ENCODE results near the gene GFRAL. TPM values are rescaled to one million over a fixed set of nuclear protein-coding genes. Genes with fewer than 3 reads are reported as not detected.

GFRAL gene
- total RNA-seq, 1 experiment from 2014 or later, result not detected

DNA sequence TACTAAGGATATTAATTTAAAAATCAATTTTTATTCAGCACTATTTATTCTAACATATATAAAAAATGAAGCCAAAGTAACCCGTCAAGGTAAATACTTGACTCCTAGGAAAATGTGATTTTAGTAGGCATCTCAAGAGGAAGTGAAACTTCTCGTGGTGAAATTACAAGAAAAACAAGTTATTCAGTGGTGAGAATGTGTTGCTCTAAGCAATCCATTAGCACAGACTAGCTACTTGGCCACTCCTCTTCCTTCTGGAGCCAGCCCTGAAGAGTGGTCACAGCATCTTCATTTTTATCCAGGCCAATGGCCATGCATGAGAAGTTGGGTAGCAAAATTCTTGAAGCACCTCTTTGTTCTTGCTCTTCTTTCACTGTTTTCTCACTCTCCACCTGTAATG is 40.4 kb upstream of the GFRAL start:
- in situ Hi-C loops (cut with HindIII; ENCODE audit: low pct_unique_long_range_greater_than_20kb, low sequenced_read_pairs) (no loop called here), intact Hi-C loops (cut with micrococcal nuclease; ENCODE audit: unreplicated experiment) (no loop called here)
- H3K27ac ChIP-seq (ENCODE audit: low read length), result no peak overlapping the region
- ChIA-PET POLR2A (no interaction called here), CTCF (interaction anchor here (0.5 kb wide), 1 partner anchor 628 kb away, joined by 3 read pairs; no protein-coding TSS in a partner anchor)
- DNase-seq (ENCODE audit: low read depth, low spot score) (no peak), ATAC-seq (no peak)
- H3K4me1 ChIP-seq (ENCODE audit: control insufficient read depth, insufficient read depth, low read length), result no peaks in the 10 kb centered on the region
- no TSS peak for BruUV-seq (replicated peaks)
- TF ChIP-seq SIN3A (IDR thresholded peaks at IDR 0.05; ENCODE audit: borderline replicate concordance, insufficient read depth, low read depth, low read length) (no peak), POLR2AphosphoS5 (IDR thresholded peaks at IDR 0.05; ENCODE audit: low read depth, low read length) (no peak)
- no peak overlapping the region for H3K4me3 ChIP-seq (ENCODE audit: low read depth in 2 of 2, low read length in 2 of 2)
- no peaks in the 10 kb centered on the region for H3K36me3 ChIP-seq (ENCODE audit: control insufficient read depth, insufficient read depth, low read length)
- H3K27me3 ChIP-seq (ENCODE audit: control insufficient read depth, insufficient read depth, low read length), result peaks cover 3% of the 10 kb centered on the region; the same call in 1 of the 2 replicates
- H3K9me3 ChIP-seq (ENCODE audit: control insufficient read depth, insufficient read depth, low read depth, low read length), result no peaks in the 10 kb centered on the region

GRCh38 chr6:55290736-55291135 is 36.5 kb upstream of the GFRAL start:
- H3K27me3 ChIP-seq (ENCODE audit: control insufficient read depth, insufficient read depth, low read length), result no peaks in the 10 kb centered on the region
- H3K27ac ChIP-seq (ENCODE audit: low read length), result no peak overlapping the region
- in situ Hi-C loops (cut with HindIII; ENCODE audit: low pct_unique_long_range_greater_than_20kb, low sequenced_read_pairs), result no loop called here
- ATAC-seq (no peak), DNase-seq (ENCODE audit: low read depth, low spot score) (no peak)
- TF ChIP-seq SIN3A (IDR thresholded peaks at IDR 0.05; ENCODE audit: borderline replicate concordance, insufficient read depth, low read depth, low read length) (no peak), POLR2AphosphoS5 (IDR thresholded peaks at IDR 0.05; ENCODE audit: low read depth, low read length) (no peak), TCF7L2 (IDR thresholded peaks at IDR 0.05; ENCODE audit: low read depth, low read length) (no peak)
- TF ChIP-seq, protein P1, sequence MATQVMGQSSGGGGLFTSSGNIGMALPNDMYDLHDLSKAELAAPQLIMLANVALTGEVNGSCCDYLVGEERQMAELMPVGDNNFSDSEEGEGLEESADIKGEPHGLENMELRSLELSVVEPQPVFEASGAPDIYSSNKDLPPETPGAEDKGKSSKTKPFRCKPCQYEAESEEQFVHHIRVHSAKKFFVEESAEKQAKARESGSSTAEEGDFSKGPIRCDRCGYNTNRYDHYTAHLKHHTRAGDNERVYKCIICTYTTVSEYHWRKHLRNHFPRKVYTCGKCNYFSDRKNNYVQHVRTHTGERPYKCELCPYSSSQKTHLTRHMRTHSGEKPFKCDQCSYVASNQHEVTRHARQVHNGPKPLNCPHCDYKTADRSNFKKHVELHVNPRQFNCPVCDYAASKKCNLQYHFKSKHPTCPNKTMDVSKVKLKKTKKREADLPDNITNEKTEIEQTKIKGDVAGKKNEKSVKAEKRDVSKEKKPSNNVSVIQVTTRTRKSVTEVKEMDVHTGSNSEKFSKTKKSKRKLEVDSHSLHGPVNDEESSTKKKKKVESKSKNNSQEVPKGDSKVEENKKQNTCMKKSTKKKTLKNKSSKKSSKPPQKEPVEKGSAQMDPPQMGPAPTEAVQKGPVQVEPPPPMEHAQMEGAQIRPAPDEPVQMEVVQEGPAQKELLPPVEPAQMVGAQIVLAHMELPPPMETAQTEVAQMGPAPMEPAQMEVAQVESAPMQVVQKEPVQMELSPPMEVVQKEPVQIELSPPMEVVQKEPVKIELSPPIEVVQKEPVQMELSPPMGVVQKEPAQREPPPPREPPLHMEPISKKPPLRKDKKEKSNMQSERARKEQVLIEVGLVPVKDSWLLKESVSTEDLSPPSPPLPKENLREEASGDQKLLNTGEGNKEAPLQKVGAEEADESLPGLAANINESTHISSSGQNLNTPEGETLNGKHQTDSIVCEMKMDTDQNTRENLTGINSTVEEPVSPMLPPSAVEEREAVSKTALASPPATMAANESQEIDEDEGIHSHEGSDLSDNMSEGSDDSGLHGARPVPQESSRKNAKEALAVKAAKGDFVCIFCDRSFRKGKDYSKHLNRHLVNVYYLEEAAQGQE (IDR thresholded peaks at IDR 0.05; ENCODE audit: insufficient read depth in 1 of 2, low read depth in 2 of 2, low read length in 1 of 2), result no peak
- TF ChIP-seq, protein P2, sequence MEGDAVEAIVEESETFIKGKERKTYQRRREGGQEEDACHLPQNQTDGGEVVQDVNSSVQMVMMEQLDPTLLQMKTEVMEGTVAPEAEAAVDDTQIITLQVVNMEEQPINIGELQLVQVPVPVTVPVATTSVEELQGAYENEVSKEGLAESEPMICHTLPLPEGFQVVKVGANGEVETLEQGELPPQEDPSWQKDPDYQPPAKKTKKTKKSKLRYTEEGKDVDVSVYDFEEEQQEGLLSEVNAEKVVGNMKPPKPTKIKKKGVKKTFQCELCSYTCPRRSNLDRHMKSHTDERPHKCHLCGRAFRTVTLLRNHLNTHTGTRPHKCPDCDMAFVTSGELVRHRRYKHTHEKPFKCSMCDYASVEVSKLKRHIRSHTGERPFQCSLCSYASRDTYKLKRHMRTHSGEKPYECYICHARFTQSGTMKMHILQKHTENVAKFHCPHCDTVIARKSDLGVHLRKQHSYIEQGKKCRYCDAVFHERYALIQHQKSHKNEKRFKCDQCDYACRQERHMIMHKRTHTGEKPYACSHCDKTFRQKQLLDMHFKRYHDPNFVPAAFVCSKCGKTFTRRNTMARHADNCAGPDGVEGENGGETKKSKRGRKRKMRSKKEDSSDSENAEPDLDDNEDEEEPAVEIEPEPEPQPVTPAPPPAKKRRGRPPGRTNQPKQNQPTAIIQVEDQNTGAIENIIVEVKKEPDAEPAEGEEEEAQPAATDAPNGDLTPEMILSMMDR (IDR thresholded peaks at IDR 0.05), result no peak
- no peaks in the 10 kb centered on the region for H3K4me1 ChIP-seq (ENCODE audit: control insufficient read depth, insufficient read depth, low read length)
- intact Hi-C loops (cut with micrococcal nuclease; ENCODE audit: unreplicated experiment), result no loop called here
- CTCF ChIA-PET, result no interaction called here
- BruUV-seq (replicated peaks), result no TSS peak
- H3K9me3 ChIP-seq (ENCODE audit: control insufficient read depth, insufficient read depth, low read depth, low read length), result no peaks in the 10 kb centered on the region
- POLR2A ChIA-PET, result no interaction called here
- H3K4me3 ChIP-seq (ENCODE audit: low read depth in 2 of 2, low read length in 2 of 2), result no peak overlapping the region
- H3K36me3 ChIP-seq (ENCODE audit: control insufficient read depth, insufficient read depth, low read length), result no peaks in the 10 kb centered on the region

DNA sequence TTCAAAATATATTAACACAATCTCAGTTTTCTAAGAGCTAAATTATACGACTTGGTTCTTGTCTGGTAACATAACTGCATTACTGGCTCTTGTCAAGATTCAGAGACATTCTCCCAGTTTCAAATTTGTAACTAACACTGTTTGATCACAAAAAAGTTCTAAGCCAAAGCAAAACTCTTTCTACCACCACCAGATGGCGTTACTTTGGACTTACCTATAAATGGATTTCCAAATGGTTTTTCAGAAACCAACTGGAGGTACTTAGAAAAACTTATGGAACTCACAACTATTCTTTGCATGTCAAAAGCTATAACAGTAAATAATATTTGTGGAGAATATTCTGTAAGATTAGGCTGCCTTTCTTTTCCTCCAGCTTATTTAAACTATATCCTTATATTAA is 34.2 kb upstream of the GFRAL start:
- ChIA-PET CTCF (interaction anchor here (0.8 kb wide), 1 partner anchor 16 kb away, joined by 3 read pairs; no protein-coding TSS in a partner anchor), POLR2A (no interaction called here)
- no TSS peak for BruUV-seq (replicated peaks)
- in situ Hi-C loops (cut with HindIII; ENCODE audit: low pct_unique_long_range_greater_than_20kb, low sequenced_read_pairs), result no loop called here
- Histone ChIP-seq H3K27me3 (ENCODE audit: control insufficient read depth, insufficient read depth, low read length) (no peaks in the 10 kb centered on the region), H3K4me3 (ENCODE audit: low read depth in 2 of 2, low read length in 2 of 2) (no peak overlapping the region), H3K36me3 (ENCODE audit: control insufficient read depth, insufficient read depth, low read length) (no peaks in the 10 kb centered on the region), H3K9me3 (ENCODE audit: control insufficient read depth, insufficient read depth, low read depth, low read length) (no peaks in the 10 kb centered on the region), H3K27ac (ENCODE audit: low read length) (no peak overlapping the region), H3K4me1 (ENCODE audit: control insufficient read depth, insufficient read depth, low read length) (no peaks in the 10 kb centered on the region)
- TF ChIP-seq TCF7L2 (IDR thresholded peaks at IDR 0.05; ENCODE audit: low read depth, low read length), result no peak
- no peak for TF ChIP-seq SIN3A (IDR thresholded peaks at IDR 0.05; ENCODE audit: borderline replicate concordance, insufficient read depth, low read depth, low read length)
- TF ChIP-seq, protein P2 (IDR thresholded peaks at IDR 0.05), result peak; percentile 51; the same call in 1 of the 2 replicates
- TF ChIP-seq, protein P1 (IDR thresholded peaks at IDR 0.05; ENCODE audit: insufficient read depth in 1 of 2, low read depth in 2 of 2, low read length in 1 of 2), result no peak
- DNase-seq (ENCODE audit: low read depth, low spot score) (no peak), ATAC-seq (no peak)
- intact Hi-C loops (cut with micrococcal nuclease; ENCODE audit: unreplicated experiment), result no loop called here
